GM08714 (cell line): Measurements from ENCODE around the gene PDGFB.

ENCODE experiments used
- H3K4me3 ChIP-seq: fragments of 200-500 bp; sonication (Bioruptor generic); 2 replicates; pipeline ENCODE4 v1.5.1; 2014; ENCODE audit warnings: mild to moderate bottlenecking, low read length, inconsistent platforms
- ZNF274 ChIP-seq: IDR thresholded peaks from 2 replicates; pipeline ENCODE4 v1.6.1; 2012; ENCODE audit warnings: mild to moderate bottlenecking, low read depth, low read length

PDGFB gene

DNA sequence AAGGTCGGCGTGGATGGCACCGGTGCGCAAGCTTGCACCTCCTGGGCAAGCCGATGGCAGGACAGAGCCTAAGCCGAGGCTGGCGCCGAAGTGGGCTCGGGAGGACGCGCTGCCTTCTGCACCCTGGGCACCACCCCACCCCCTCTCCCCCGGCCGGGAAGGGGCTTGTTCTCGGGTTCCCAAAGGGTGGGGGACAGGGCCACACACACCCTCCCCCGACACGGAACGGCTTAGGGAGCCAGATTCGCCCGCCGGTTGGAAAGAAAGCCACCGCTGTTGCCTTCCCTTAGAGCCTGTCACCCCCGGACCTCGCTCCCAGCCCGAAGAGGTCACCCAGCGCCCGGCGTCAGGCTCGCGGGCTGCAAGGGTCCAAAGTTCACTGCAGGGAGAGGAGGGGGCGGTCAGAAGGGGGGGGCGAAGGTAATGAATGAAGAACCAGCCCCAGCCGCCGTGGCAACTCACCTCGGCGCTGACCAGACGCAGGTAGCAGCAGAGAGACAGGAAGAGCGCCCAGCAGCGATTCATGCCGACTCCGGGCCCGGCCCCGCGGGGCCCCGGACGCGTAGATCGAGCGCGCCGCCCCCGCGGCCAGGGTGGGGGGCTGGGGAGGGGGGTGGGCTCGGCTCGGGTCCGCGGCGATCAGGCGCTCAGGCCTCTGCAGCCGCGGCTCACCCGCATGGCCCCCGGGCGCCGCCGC, 1.2 kb downstream of the PDGFB start:
- TF ChIP-seq ZNF274: no peak
- H3K4me3 ChIP-seq: no peak overlapping the region; the same call in 1 of the 2 replicates

- H3K4me3 ChIP-seq: no peak overlapping the region; the same call in 1 of the 2 replicates
These were observed 2.0 kb downstream of the PDGFB start for GRCh38 chr22:39242595-39243438.

GRCh38 chr22:39241794-39242594, 2.8 kb downstream of the PDGFB start:
- H3K4me3 ChIP-seq: no peak overlapping the region; the same call in 1 of the 2 replicates
- no peak for TF ChIP-seq ZNF274

More at GRCh38 chr22:39242595-39243438, 2.0 kb downstream of the PDGFB start:
- no peak for TF ChIP-seq ZNF274

DNA sequence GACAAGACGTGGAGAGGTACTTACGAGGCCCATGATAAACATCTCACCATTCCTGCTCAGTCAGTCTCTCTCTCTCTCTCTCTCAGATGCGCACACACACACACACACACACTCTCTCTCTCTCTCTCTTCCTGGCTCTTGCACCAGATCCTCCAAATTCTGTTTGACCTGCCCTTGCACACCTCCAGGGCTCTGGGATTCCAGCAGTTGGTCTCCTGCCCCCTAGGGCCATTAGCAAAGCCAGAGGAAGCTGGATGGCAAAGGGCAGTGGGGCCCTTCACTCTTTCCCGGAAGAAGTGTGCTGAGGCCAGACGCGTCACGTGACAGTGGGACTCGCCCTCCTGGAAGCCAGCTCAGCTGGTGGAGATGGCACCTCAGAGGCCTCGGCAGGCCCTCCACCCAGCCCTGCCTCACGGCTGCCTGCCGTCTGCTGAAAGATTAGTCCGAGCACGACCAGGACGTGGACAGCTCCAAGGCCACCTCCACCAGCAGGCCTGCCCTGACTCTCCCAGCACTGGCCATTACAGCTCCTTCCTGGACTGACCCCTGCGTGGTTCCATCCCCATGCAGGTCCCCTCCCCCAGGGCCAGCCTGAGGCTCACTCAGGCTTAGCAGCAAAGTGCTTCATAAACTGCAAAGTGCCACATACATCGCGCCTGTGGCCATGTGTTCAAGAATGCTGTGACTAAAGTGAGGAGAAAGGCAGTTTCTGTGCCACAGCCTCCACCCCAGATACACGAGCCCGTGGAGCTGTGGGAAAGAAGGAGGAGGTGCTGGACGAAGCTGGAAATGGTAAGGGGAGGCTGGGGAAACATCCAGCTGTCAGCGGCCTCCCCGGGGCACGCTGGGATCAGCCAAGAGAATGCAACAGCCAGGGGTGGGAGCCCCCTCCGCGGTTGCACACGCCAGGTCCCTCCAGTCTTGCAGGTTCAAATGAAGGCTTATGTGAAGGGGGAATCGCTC, 3.7 kb downstream of the PDGFB start:
- no peak overlapping the region for H3K4me3 ChIP-seq
- no peak for TF ChIP-seq ZNF274

GRCh38 chr22:39239561-39240423, 5.0 kb downstream of the PDGFB start:
- no peak for TF ChIP-seq ZNF274
- H3K4me3 ChIP-seq: no peak overlapping the region

GRCh38 chr22:39238966-39239505, 5.7 kb downstream of the PDGFB start:
- TF ChIP-seq ZNF274: no peak
- H3K4me3 ChIP-seq: no peak overlapping the region

DNA sequence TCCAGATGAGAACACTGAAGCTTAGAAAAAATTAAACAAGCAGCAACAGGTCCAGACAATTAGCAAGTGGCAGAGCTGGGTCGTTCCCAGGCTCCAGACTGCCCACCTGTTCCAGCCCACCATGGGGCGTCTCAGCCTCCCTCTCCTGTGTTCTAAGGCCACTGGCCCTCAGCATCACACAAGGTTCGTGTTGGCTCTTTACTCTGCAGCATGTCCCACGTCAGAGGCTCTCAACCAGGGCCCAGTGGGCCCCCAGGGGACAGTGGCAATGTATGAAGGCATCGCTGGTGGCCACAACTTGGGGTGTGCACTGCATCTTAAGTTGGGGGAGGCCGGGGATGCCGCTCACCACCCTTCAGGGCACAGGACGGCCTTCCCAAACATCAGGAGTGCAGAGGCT, 6.2 kb downstream of the PDGFB start:
- no peak overlapping the region for H3K4me3 ChIP-seq
- TF ChIP-seq ZNF274: no peak

DNA sequence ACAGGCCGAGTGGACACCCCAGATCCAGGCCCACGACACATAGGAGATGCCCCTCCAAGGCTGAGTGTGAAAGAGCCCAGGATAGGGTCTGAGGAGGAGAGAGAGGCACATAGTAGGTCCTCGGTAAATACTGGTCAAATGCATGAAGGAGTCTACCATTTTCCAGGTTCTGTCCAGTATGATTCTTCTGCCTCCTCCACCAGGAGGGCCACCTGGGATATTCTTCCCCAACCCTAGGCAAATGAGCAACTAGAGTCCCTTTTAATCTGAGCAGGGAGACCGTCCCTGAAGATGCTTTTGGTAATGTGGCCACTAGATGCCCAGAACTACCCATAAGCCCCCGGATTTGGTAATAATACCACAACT, 6.7 kb downstream of the PDGFB start:
- no peak overlapping the region for H3K4me3 ChIP-seq
- no peak for TF ChIP-seq ZNF274

DNA sequence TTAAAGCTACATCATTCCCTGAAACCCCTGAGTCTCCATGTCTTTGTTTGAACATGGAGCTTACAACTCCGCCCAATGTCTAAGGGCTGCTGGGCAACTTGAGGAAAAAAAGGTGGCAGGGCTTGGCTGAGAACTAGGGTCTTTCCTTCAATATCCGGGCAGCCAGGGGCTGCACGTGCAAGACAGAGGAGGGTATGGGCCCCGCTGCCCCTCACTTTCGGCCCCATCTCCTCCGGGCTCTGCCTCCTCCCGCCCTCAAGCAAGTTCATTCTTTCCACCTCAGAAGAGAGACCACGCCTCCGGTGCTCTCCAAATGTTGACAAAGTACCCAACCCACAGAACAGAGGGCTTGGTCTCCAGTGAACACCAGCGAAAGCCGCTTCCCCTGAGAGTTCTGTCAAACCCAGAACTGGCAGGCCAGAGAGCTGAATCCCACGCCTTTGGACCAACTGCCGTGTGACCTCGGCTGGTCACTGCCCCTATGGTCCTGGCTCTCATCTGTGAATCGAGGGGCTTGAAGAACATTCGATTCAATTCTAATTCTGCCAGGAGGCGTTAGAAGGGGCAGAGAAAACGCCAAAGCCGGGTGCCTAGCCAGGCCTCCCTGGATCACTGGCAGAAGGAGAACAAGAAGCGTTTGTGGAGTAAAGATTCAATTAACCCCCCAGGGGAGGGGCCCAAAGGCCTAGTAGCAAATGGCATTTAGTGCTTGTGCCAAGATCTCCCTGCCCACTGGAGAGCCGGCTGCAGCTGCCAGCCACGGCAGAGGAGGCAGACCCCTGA, 7.3 kb downstream of the PDGFB start:
- H3K4me3 ChIP-seq: no peak overlapping the region
- no peak for TF ChIP-seq ZNF274

GRCh38 chr22:39236321-39237317, 8.2 kb downstream of the PDGFB start:
- TF ChIP-seq ZNF274: no peak
- H3K4me3 ChIP-seq: no peak overlapping the region
